Transverse colon (tissue), 4 donors: ENCODE data around the gene DBX1. TPM values are rescaled to one million over a fixed set of nuclear protein-coding genes. Genes with fewer than 3 reads are reported as not detected.

Source experiments
- DNase-seq: peaks from one replicate; pipeline ENCODE4 v3.0.0-alpha.2; 2019
- H3K27ac ChIP-seq, 4 donors: fragments of 200-600 bp; sonication (generic); 2 replicates each; pipeline ENCODE4 v1.5.1; 2016 to 2018; ENCODE audit warnings: inconsistent platforms in 4 of 4
- H3K27me3 ChIP-seq: fragments of 200-600 bp; sonication (generic); 2 replicates; pipeline ENCODE4 v1.5.1; 2017; ENCODE audit warnings: inconsistent platforms
- H3K36me3 ChIP-seq, 4 donors: fragments of 200-600 bp; sonication (generic); 2 replicates each; pipeline ENCODE4 v1.5.1; 2017 to 2019; ENCODE audit warnings: inconsistent platforms in 4 of 4
- H3K4me1 ChIP-seq, 4 donors: fragments of 200-600 bp; sonication (generic); 2 replicates each; pipeline ENCODE4 v1.5.1; 2017 to 2020; ENCODE audit warnings: inconsistent platforms in 4 of 4
- H3K4me3 ChIP-seq, 4 donors: fragments of 200-600 bp; sonication (generic); 1 replicate in 1 of 4; 2 replicates in 3 of 4; pipeline versions ENCODE4 v1.5.1 to v1.6.1; 2017 to 2019; ENCODE audit warnings: inconsistent platforms in 4 of 4
- H3K9me3 ChIP-seq, 2 donors: fragments of 200-600 bp; sonication (generic); 2 replicates each; pipeline ENCODE4 v1.5.1; 2017 to 2019; ENCODE audit warnings: inconsistent platforms in 2 of 2
- EP300 ChIP-seq: sonication (generic); formaldehyde crosslinking; IDR thresholded peaks from one replicate; pipeline ENCODE4 v1.6.1; 2017; ENCODE audit warnings: antibody characterized with exemption, low read depth
- POLR2A ChIP-seq: fragments of 450-650 bp; IDR thresholded peaks from one replicate; pipeline ENCODE4 v1.6.1; 2016; ENCODE audit warnings: antibody characterized with exemption, mild to moderate bottlenecking, moderate library complexity
- POLR2AphosphoS5 ChIP-seq, 3 donors: sonication (generic); formaldehyde crosslinking; IDR thresholded peaks; one replicate each; pipeline ENCODE4 v1.6.1; 2016; ENCODE audit warnings: antibody characterized with exemption in 3 of 3
- WGBS, 2 donors: methylation state at CpG; one replicate each; pipeline ENCODE4 v1.1.5; 2018; ENCODE audit warnings: low coverage in 1 of 2; 5-methylcytosine and 5-hydroxymethylcytosine counted together
- in situ Hi-C, 4 donors: fragments of 200-750 bp; cut with MboI; loops; one replicate each; pipeline versions ENCODE4 v1.15.0 to v1.15.1; 2017; ENCODE audit warnings: low sequenced_read_pairs in 3 of 4, low pct_ligation_motif_present in 1 of 4, low pct_unique_long_range_greater_than_20kb in 1 of 4
- intact Hi-C: fragments of 100-400 bp; cut with DNase I; formaldehyde crosslinking; loops from one replicate; pipeline ENCODE4 v1.15.1; 2023; ENCODE audit warnings: low total_unique reads
- total RNA-seq, 4 donors: library from RNA; depleted of rRNA; stranded (reverse); fragments of >200 nt; gene quantifications; one replicate each; pipeline ENCODE4 v1.1.0, GENCODE V29; 2016
- TF ChIP-seq, protein P1 (sequence below), 5 experiments: fragments of 200-600 bp in 3 of 5; fragments of 450-650 bp in 2 of 5; sonication (generic) in 3 of 5; IDR thresholded peaks; 1 replicate in 2 of 5; 2 replicates in 3 of 5; pipeline ENCODE4 v1.5.1; 2016 to 2017; ENCODE audit warnings: antibody characterized with exemption in 5 of 5, inconsistent platforms in 3 of 5, mild to moderate bottlenecking in 2 of 5, moderate library complexity in 1 of 5

DBX1 gene
- total RNA-seq, 4 donors from 2014 or later: not detected

DNA sequence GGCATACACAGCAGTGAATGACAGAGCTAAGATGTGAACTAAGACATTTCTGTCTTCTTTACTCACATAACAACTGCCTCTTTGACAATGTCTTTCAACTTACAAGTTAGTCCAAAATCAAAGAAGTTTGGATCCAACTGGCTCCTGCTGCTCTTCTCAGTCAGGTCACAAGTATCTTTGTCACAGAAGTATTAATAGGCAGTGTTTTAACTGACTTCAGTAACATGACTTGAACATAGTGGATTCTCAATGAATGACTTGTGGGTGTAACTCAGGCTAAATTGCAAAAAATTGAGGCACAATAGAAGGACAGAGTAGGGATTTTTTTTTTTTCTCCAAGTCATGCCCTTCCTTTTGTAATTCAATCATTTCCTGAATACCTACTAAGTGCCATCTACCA, 22.6 kb downstream of the DBX1 start:
- no peak for DNase-seq
- no peak for TF ChIP-seq EP300
- no peak for TF ChIP-seq POLR2AphosphoS5 (IDR thresholded peaks at IDR 0.05)
- TF ChIP-seq, protein P1, sequence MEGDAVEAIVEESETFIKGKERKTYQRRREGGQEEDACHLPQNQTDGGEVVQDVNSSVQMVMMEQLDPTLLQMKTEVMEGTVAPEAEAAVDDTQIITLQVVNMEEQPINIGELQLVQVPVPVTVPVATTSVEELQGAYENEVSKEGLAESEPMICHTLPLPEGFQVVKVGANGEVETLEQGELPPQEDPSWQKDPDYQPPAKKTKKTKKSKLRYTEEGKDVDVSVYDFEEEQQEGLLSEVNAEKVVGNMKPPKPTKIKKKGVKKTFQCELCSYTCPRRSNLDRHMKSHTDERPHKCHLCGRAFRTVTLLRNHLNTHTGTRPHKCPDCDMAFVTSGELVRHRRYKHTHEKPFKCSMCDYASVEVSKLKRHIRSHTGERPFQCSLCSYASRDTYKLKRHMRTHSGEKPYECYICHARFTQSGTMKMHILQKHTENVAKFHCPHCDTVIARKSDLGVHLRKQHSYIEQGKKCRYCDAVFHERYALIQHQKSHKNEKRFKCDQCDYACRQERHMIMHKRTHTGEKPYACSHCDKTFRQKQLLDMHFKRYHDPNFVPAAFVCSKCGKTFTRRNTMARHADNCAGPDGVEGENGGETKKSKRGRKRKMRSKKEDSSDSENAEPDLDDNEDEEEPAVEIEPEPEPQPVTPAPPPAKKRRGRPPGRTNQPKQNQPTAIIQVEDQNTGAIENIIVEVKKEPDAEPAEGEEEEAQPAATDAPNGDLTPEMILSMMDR (IDR thresholded peaks at IDR 0.05): no peak
- no peak for TF ChIP-seq POLR2A
- in situ Hi-C loops (loop anchor here in 2 of 4 donors (25.0 kb wide), 2 partner anchors 175 to 475 kb away; no protein-coding TSS in a partner anchor), intact Hi-C loops (no loop called here)
- no peak overlapping the region for H3K4me3 ChIP-seq
- no peak overlapping the region for H3K27ac ChIP-seq
- peaks cover 0 to 3% (median 0%) of the 10 kb centered on the region in 4 donors for H3K4me1 ChIP-seq
- no peaks in the 10 kb centered on the region for H3K9me3 ChIP-seq
- peaks cover 24% of the 10 kb centered on the region for H3K27me3 ChIP-seq
- H3K36me3 ChIP-seq: no peaks in the 10 kb centered on the region

DNA sequence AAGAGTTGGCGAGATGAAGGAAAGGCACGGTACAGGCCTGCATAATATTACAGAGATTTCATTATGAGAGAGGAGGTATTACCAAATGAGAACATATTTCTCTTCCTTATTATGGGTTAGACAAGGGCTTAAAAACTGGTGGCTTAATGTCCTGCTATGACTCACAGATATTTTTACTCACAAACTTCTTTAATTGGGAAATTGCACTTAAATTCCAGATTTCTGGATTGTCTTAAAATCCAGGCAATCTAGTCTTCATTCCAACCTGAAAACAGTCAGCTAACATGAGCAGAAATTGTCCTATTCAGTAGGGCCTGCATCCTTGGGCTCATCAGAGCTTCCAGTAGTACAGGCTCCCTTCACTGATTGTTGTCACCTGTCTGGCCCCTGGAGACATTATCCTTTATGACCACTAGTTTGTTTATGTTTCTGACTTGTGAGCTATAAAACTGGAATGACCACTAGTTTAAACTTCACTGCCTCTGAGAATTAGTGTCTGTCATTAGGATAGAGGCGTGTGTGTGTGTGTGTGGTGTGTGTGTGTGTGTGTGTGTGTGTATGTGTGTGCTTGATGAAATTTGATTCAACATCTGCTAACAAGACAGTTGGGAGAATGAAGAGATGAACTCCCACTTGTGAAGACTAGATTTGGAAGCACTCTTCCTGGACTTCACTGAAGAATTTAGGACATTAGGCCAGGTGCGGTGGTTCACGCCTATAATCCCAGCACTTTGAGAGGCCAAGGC, 25.1 kb downstream of the DBX1 start:
- no peaks in the 10 kb centered on the region for H3K36me3 ChIP-seq
- intact Hi-C loops: loop anchor here (5.0 kb wide), 1 partner anchor 578 kb away; no protein-coding TSS in a partner anchor
- no peak overlapping the region for H3K4me3 ChIP-seq
- no peaks in the 10 kb centered on the region for H3K9me3 ChIP-seq
- peaks cover 22% of the 10 kb centered on the region for H3K27me3 ChIP-seq
- H3K4me1 ChIP-seq: peaks cover 0 to 14% (median 3%) of the 10 kb centered on the region in 4 donors
- WGBS, 2 donors: 66 to 75% methylated on average over 5 of the region's 5 CpGs
- DNase-seq: no peak
- in situ Hi-C loops: loop anchor here in 2 of 4 donors (25.0 kb wide), 2 partner anchors 173 to 477 kb away; no protein-coding TSS in a partner anchor
- no peak overlapping the region for H3K27ac ChIP-seq
- TF ChIP-seq EP300: no peak
- TF ChIP-seq, protein P1 (IDR thresholded peaks at IDR 0.05): no peak
- no peak for TF ChIP-seq POLR2AphosphoS5 (IDR thresholded peaks at IDR 0.05)
- TF ChIP-seq POLR2A: no peak

DNA sequence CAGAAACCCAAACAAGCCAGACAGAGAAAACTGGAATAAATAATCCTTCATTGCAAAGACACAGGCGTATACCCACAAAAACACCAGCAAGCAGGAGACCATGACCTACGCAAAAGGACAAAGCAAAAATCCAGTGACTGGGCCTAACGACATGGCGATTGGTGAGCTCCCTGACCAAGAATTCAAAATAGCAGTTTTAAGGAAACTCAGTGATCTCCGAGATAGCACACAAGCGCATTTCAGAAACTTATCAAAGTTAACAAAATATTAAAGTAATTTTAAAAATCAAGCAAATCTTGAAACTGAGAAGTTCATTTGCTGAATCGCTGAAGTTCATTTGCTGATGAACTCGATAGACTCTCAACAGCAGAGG, 27.6 kb downstream of the DBX1 start:
- Histone ChIP-seq H3K4me1 (peaks cover 0 to 23% (median 3%) of the 10 kb centered on the region in 4 donors), H3K9me3 (no peaks in the 10 kb centered on the region), H3K27ac (no peak overlapping the region), H3K36me3 (no peaks in the 10 kb centered on the region), H3K27me3 (peaks cover 13% of the 10 kb centered on the region), H3K4me3 (peak overlapping the region in 3 of 4 donors; percentile 30 to 47 (median 32))
- no peak for TF ChIP-seq EP300
- TF ChIP-seq POLR2AphosphoS5 (IDR thresholded peaks at IDR 0.05): no peak
- TF ChIP-seq, protein P1 (IDR thresholded peaks at IDR 0.05): no peak
- no peak for TF ChIP-seq POLR2A
- DNase-seq: no peak
- in situ Hi-C loops (loop anchor here in 2 of 4 donors (25.0 kb wide), 2 partner anchors 170 to 480 kb away; no protein-coding TSS in a partner anchor), intact Hi-C loops (loop anchor here (1.0 to 5.0 kb wide), 2 partner anchors 181 to 575 kb away; no protein-coding TSS in a partner anchor)
- 51 to 69% methylated on average over 3 to 8 of the region's 8 CpGs for WGBS, 2 donors

DNA sequence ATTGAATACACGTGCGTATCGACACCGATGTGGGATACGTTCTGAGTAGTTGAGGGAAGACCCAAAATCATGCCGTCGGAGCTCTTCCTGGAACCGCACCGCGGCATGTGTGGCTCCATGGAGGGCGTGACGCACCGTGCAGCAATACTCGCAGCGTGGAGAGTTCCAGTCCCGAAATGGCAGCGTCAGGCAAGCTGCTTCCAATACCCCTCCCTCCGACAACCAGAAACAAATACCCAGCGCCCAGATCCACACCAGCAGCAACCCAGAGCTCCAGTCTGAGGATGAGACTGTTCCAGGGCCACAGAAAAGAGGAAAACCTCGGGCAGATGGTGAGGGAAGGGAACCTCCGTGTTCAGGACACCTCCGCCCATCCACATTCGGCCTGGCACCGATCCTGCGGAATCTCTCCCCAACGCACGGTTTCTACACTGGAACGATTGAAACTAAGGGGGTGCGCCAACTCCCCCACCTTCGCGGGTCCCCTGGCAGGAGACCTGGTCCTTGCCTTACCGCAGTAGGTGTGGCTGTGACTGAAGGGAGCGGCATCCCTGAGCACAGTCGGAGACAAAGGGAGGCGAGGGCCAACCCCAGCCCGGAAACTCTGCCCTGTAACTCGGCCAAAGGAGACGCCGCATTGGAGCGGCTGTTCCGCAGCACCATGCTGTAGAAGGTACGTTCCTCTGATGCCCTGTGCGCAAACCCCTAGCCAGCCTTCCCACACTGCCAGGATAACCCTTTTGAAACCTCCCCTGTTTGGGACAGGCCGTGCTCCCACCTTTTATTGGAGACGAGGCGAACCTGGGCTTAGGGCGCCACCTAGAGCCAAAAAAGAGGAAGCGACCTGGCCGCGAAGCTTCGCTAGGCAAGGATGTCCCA, 28.2 kb downstream of the DBX1 start:
- peak overlapping the region in 3 of 4 donors; percentile 30 to 47 (median 32) for H3K4me3 ChIP-seq
- peaks cover 13% of the 10 kb centered on the region for H3K27me3 ChIP-seq
- H3K36me3 ChIP-seq: no peaks in the 10 kb centered on the region
- peak; percentile 70 for DNase-seq
- intact Hi-C loops: loop anchor here (1.0 to 5.0 kb wide), 2 partner anchors 181 to 575 kb away; no protein-coding TSS in a partner anchor
- in situ Hi-C loops: loop anchor here in 2 of 4 donors (25.0 kb wide), 2 partner anchors 170 to 480 kb away; no protein-coding TSS in a partner anchor
- H3K27ac ChIP-seq: no peak overlapping the region
- no peak for TF ChIP-seq POLR2A
- TF ChIP-seq, protein P1 (IDR thresholded peaks at IDR 0.05): peak; percentile 81 to 85 (median 85)
- peaks cover 0 to 23% (median 3%) of the 10 kb centered on the region in 4 donors for H3K4me1 ChIP-seq
- WGBS, 2 donors: 24% methylated on average over 51 of the region's 51 CpGs; no CpG with 5 or more reads in 1 of the 2 donors
- no peaks in the 10 kb centered on the region for H3K9me3 ChIP-seq
